GM12801 (cell line): ENCODE results near the gene FAM234A.

Experiments
- TF ChIP-seq, protein P1 (sequence below): IDR thresholded peaks from one replicate; pipeline ENCODE4 v1.5.1; 2011; ENCODE audit warnings: control low read depth; ENCODE audit not compliant: insufficient read length; ENCODE audit errors: extremely low read depth

The FAM234A gene

DNA sequence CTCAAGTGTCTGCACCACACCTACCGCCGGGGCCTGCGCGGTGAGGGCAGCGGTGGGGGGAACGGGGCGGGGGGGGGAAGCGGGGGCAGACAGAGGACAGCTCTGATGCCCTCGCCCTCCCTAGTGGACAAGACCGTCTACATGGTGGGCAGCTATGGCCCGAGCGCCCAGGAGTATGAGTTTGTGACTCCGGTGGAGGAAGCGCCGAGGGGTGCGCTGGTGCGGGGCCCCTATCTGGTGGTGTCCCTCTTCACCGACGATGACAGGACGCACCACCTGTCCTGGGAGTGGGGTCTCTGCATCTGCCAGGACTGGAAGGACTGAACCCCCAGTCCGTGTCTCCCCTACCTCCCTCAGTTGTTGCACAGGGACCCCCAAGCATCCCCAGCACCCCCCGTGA is 47.9 kb downstream of the FAM234A start:
- TF ChIP-seq, protein P1, sequence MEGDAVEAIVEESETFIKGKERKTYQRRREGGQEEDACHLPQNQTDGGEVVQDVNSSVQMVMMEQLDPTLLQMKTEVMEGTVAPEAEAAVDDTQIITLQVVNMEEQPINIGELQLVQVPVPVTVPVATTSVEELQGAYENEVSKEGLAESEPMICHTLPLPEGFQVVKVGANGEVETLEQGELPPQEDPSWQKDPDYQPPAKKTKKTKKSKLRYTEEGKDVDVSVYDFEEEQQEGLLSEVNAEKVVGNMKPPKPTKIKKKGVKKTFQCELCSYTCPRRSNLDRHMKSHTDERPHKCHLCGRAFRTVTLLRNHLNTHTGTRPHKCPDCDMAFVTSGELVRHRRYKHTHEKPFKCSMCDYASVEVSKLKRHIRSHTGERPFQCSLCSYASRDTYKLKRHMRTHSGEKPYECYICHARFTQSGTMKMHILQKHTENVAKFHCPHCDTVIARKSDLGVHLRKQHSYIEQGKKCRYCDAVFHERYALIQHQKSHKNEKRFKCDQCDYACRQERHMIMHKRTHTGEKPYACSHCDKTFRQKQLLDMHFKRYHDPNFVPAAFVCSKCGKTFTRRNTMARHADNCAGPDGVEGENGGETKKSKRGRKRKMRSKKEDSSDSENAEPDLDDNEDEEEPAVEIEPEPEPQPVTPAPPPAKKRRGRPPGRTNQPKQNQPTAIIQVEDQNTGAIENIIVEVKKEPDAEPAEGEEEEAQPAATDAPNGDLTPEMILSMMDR = no peak

DNA sequence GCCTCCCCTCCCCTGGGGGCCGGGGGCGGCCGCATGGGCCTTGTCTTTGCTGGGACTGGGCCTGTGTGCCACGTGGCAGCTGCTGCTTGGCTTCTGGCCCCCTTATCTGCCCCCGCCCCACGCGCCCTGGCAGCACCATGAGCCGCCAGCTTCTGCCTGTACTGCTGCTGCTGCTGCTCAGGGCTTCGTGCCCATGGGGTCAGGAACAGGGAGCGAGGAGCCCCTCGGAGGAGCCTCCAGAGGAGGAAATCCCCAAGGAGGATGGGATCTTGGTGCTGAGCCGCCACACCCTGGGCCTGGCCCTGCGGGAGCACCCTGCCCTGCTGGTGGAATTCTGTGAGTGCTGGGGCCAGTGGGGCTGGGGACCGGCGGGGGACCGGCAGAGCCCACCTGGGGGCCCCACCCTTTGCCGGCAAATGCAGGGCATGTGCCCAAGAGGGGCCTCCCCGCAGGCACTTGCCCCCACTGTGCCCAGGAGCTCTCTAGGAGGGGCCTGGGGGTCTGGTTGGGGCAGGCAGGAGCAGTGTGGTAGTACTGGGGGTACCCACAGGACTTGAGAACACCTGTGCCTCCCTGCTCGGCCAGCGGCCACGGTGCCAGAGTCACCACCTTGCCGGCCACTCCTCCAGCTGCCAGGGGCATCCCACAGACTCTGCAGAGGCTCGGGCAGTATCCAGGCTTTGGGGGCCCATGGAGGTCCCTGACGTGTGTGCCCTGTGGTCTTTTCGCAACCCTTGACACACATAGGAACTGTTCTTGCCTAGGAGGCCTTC is 48.6 kb downstream of the FAM234A start, which contains the start of gene PDIA2:
Gene PDIA2 (plus strand): TSS at position 132 of the 773 bp plus-strand sequence. CDS start 6 bp downstream, at position 138.
- TF ChIP-seq, protein P1 = no peak

DNA sequence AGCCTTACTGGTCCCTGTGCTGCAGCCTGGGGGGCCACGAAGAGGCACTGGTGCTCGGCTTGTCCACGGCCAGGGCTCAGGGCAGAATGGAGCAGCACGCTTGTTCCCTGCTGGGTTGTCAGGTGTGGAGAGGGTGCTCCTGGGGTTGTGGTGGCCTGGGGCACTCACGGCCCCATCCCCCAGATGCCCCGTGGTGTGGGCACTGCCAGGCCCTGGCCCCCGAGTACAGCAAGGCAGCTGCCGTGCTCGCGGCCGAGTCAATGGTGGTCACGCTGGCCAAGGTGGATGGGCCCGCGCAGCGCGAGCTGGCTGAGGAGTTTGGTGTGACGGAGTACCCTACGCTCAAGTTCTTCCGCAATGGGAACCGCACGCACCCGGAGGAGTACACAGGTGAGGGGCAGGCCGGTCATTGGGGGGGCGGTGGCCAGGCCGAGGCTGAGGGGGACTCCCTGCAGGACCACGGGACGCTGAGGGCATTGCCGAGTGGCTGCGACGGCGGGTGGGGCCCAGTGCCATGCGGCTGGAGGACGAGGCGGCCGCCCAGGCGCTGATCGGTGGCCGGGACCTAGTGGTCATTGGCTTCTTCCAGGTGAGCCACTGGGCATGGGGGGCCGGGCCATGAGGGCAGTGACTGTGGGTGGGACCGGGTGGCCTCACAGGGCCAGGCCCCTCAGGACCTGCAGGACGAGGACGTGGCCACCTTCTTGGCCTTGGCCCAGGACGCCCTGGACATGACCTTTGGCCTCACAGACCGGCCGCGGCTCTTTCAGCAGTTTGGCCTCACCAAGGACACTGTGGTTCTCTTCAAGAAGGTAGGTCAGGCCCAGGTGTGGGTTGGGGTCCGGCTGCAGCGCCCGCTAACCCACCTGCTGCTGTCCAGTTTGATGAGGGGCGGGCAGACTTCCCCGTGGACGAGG is 49.8 kb downstream of the FAM234A start:
- TF ChIP-seq, protein P1 = no peak

- TF ChIP-seq, protein P1 = no peak
Measured at GRCh38 chr16:285146-286055, 50.8 kb downstream of the FAM234A start.

- TF ChIP-seq, protein P1 = no peak
Measured at GRCh38 chr16:286491-287297, 52.1 kb downstream of the FAM234A start.

- TF ChIP-seq, protein P1 = no peak
Measured at GRCh38 chr16:287298-287811, 52.7 kb downstream of the FAM234A start.
